Activated CD4-positive, alpha-beta T cell treated with anti-CD3 and anti-CD28 coated beads for 24 hours (primary cell): ENCODE data around the gene PYROXD2.

Experiments
- DNase-seq, 2 donors: peaks; one replicate each; pipeline ENCODE4 v3.0.0-alpha.2; 2020; ENCODE audit warnings: low read depth in 2 of 2

Gene PYROXD2

DNA sequence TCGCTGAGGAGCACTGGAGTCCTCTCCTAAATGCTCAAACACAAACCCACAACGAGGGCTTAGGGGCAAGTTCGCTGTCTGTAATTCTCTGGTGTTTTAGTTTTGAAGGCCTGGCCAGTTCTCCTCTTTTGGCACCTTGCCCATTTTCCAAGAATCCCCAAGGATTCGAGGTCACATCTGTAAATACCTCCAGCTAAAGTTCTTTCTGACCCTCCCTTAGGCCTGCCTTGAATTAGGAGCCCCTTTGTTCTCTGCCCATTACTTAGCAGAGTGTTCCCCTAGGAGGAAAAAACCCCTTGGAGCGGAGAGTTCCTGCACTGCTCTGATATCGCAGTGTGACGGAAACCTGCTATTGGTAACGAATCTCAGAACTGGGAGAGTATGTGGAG, 743 bp upstream of the PYROXD2 start:
- DNase-seq: no peak

DNA sequence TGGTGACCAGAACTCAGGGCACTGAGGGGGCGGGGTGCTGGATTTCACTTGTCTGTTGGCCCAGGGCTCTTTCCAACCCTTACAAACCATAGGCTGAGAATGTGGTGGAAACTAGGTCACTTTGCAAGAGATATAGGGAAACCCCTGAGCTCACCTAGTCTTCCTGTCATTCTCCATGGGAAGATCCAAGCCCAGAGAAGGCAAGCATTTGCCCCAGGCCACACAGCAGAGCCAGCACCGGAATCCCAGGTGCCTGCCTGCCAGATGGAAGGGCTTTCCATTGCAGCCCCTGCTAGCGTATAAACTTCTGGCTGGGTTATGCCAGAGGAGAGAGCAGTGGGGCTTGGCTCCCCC, 427 bp downstream of the PYROXD2 start:
- DNase-seq: no peak

DNA sequence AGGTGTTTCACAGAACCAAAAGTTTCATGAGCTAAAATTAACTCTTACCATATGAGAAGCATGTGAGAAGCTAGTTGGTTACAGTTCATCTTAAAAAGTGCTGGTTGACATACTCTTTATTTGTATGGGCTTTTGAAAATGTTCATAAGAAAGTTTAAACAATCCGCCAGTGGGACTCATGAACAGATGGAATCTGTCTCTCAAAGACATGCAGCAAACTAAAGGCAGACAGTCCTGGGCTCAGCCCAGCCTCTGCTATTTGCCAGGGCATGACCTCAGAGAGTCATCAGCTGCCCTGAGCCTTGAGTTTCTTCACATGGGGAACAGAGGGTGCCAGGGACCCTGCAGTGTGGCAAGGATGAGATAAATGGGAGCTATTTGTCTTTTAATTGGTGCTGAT, 3.2 kb downstream of the PYROXD2 start:
- DNase-seq: no peak

DNA sequence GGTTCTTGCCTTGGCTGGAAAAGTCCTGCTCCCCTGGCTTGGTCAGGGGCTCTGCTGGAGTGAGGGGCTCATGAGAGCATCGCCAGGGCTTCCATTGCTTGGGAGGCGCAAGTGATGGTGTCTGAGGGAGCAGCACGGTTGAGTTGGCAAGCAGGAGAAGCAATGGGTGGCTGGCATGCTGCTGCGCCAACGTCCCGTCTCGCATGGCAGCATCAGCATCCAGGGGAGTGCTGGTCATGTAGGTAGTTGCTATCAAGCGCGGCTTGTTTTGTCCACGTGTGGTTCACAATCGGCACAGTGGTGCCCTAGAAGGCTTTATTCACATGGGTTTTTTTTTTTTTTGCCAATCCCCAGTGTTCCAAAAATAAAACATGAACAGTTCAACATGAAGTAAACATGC, 3.8 kb downstream of the PYROXD2 start:
- no peak for DNase-seq

DNA sequence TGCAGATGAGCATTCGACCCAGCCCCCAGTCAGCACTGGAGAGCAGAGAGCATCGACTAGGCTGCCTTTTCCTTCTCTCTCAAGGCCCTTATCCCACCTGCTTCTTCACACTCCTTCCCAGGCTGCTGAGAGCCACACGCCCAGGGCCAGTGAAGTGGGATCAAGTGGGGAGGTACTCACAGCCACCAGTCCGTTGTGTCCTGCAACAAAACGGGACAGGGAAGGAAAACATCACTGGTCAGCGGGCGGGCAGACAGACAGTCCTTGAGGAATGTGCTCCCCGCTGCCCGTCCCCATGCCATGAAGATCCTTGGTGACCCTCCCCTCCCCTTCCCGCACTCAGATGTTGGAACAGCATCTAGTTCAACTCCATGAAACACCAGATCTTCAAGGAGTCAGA, 4.2 kb downstream of the PYROXD2 start:
- no peak for DNase-seq

DNA sequence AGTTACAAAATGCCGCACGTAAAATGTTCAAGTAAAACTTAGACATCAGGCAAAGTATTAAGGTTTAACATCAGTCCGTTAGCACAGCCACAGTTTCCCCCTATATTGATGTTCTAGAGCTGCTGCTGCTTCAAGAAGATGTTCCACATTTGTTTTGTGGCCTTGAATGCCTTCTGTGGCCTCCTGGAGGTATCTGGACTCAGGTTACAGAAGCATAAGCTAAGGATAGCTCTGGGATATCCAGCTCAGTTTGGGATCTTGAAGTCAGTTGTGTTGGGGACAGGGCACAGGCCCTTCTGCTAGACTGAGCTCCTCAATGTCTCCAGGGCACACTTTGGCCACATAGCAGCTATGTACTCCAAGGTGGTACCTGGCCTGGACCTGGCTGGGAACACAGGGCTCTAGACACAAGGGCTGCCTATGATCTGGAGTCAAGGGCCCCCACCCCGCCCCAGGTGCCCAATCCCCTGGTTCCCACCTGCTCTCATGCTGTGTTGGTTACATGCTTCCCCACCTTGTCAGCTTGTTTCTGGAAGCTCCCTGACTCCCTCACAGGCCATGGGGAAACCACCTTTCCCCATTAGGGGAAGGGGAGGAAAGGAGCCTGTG, 4.7 kb downstream of the PYROXD2 start:
- DNase-seq: no peak

- no peak for DNase-seq
Measured at GRCh38 chr10:98408799-98409198, 6.2 kb downstream of the PYROXD2 start.

DNA sequence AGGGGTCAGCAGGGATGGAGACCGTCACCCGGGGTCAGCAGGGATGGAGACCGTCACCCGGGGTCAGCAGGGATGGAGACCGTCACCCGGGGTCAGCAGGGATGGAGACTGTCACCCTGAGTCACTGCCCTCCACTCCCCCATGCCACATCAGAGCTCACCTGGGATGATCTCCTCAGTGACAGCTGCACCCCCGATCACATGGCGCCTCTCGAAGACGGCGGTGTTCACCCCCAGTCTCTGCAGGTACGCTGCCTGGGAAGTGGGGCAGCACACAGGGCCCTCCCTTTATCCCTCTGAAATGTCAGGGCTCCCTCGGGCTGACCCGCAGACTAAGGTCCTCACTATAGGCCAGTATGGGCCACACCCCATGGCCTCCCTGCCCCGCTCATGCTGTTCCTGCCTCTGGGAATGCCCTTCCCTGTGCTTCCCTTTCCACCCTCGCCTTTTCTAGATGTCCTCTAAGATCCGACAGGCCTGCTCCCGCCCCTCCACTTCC, 7.2 kb downstream of the PYROXD2 start:
- DNase-seq: no peak

GRCh38 chr10:98407017-98407743, 7.8 kb downstream of the PYROXD2 start:
- no peak for DNase-seq

DNA sequence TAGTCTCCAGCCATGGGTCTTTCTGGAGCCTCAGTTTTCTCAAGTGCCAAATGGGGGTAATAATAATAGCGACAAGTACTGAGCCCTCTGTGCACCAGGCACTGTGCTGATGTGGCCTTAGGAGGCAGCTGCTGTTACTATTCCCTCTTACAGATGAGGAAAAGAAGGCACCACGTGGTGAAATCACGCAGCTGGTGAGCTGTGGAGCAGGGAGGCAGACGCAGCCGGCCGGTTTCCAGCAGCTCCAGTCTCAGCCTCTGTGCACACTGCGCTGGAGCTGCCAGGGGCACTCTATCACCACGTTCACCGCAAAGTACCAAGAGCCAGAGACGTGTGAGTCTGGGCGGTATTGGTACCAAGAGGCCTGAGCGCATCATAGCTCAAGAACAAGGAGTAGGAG, 9.6 kb downstream of the PYROXD2 start:
- DNase-seq: no peak

GRCh38 chr10:98404571-98405359, 10.2 kb downstream of the PYROXD2 start:
- DNase-seq: no peak

DNA sequence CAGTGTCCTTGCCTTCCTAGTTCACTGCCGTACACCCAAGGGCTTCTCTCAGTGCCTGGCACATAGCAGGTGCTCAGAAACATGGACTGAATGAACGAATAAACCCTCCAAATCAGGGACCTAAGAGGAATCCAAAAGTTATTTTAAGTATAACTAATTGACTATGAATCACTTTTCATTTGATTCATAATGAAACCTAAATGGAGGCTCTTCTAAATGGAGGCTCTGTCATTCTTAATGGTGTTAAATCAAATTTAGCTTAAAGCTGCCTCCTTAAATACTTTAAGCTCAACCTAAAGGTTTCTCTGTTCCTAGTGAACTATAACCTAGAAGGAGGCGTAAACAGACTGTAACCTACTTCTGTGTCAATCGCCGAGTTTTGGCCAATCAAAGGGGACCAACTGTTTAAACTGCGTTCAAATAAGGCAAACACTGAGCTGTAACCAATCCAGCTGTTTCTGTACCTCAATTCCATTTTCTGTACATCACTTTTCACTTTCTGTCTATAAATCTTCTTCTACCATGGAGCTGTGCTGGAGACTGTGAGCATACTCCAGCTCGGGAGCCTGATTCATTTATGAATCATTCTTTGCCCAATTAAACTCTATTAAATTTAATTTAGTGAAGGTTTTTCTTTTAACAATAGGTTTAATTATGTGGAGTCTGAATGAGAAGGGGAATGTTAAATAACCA, 11.0 kb downstream of the PYROXD2 start:
- DNase-seq: no peak

DNA sequence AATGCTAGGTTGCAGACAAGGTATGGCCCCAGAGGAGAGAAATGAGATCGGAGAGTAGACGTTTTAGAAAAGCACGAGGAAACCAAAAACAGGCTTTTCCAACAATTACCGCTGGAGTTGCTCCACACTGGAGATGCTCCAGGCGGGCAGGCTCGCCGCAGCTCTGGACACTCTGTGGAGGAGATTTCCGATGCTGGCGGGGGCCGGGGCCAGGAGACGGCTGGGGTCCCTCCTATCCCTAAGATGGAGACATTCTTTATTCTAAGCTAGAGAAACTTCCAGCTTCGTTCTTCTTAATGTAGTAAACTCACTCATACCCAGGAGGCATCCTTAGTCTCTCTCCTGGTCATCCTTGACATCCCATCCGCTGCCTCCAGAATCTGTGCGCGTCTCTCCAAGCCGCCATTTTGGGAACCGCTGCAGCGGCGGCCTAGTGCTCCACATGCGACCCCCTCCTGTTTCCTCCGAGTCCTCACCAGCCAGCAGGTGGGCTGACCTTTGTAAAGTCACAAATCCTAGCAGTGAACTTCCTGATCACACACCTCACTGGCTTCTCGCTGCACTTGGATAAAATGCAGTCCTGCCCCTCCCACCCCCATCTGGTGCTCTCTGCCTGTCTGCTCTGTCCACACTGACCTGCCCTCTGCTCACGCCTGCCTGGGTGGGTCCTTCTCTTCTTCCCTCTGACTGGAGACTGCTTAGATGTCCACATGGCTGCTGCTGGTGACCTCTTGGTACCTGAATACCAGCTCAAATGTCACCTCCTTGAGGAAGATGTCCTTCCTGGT, 11.9 kb downstream of the PYROXD2 start:
- no peak for DNase-seq

- no peak for DNase-seq
Measured at GRCh38 chr10:98402478-98402877, 12.5 kb downstream of the PYROXD2 start.

- DNase-seq: no peak
Measured at GRCh38 chr10:98400482-98400881, 14.5 kb downstream of the PYROXD2 start.

- no peak for DNase-seq
Measured at GRCh38 chr10:98399784-98400183, 15.2 kb downstream of the PYROXD2 start.

DNA sequence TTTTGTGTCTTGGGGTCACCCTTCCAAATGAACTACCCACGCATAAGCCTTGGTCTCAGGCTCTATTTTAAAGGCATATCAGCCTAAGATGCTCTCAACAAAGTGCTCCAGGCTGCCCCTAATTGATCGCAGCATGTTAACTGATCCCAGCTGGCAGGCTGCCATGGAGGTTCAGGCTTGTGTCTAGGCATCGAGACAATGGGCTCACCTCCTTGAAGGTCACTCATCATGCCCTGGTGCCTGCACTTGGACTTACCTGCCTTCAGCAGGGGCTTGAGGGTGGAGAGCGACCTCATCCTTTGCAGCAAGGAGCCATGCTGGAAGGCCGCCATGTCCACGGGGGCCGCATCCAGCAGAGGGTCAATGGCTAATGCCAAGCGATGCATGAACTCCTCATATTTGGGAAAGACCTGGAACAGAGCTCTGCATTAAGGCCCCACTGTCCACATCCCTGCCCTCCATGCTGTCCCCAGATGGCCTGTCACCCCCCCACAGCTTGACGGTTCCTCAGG, 17.8 kb downstream of the PYROXD2 start:
- DNase-seq: no peak

DNA sequence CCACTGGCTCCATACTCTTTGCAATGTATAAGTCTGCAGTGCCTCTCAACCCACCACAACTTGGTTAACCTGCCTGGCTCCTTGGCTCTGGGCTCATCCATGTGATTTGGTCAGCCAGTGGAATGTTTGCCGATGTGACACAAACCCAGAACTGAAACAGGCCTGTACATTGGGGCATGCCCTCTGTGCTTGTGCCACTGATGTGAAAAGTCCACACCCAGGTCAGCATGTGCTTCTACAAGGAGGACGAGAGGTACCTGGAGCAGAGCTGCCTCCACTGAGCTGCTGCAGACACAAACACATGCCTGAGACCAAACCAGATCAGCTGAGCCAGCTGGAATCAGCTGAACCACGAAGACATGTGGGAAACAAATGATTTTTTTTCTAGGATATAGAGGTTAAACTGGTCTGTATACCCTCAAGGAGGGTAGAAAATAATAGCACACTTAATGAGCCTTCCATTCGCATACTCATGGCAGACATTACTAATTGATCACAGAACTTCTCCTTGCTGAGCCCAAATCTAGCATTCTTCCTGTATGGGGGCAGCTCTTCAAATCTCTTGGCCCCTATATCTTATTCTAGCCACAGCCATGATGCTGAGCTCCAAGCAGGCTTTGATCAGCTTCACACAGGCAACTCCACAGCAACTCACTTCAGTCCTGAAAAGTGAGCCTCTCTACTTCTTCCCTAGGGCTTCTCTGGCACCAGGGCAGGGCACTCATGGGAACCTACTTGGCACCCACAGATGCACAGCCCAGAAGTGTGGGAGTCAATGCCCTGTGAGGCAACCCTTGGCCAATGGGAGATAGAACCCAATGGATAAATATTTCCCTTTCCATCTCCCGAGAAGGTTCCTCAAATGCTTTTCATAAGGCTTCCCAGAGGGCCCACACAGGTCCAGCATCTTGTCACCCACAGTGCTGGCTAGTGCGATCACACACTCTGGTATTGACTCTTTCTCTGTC, 18.6 kb downstream of the PYROXD2 start:
- no peak for DNase-seq

- no peak for DNase-seq
Measured at GRCh38 chr10:98394851-98395440, 20.0 kb downstream of the PYROXD2 start.

- no peak for DNase-seq
Measured at GRCh38 chr10:98391578-98391991, 23.4 kb downstream of the PYROXD2 start.
